B cell (primary cell): ENCODE results near the gene PCDH9. TPM values are rescaled to one million over a fixed set of nuclear protein-coding genes. Genes with fewer than 3 reads are reported as not detected.

Experiments used
- ATAC-seq: fragments of 200-7000 bp; cut with Tn5 transposase; one replicate; pipeline ENCODE4 v1.10.0; 2021; ENCODE audit warnings: low read depth, mild to moderate bottlenecking, moderate number of reproducible peaks, moderate library complexity
- CTCF ChIA-PET: fragments of 350-600 bp; sonication (Branson Sonifier 250); formaldehyde crosslinking; loops from one replicate; lab custom pipeline; 2021; ENCODE audit warnings: antibody characterized with exemption, inconsistent platforms; lab: Charles Lee
- POLR2A ChIA-PET: fragments of 350-600 bp; sonication (Branson Sonifier 250); formaldehyde crosslinking; loops from one replicate; lab custom pipeline; 2021; ENCODE audit warnings: antibody characterized with exemption; lab: Charles Lee
- DNase-seq: peaks from one replicate; pipeline ENCODE4 v3.0.0; 2013
- H2AFZ ChIP-seq: 2 replicates; pipeline ENCODE4 v1.6.1; 2012; ENCODE audit warnings: mild to moderate bottlenecking, low read depth, low read length; ENCODE audit not compliant: insufficient read depth, poor library complexity, severe bottlenecking
- H3K27ac ChIP-seq, 2 donors: 1 replicate in 1 of 2; 2 replicates in 1 of 2; pipeline ENCODE4 v1.5.1; 2012 to 2013; ENCODE audit warnings: low read length in 2 of 2, mild to moderate bottlenecking in 2 of 2, moderate library complexity in 1 of 2
- H3K27me3 ChIP-seq, 4 experiments: fragments of 200-600 bp in 1 of 4; sonication (generic) in 1 of 4; replicated peaks in 1 of 4; 1 replicate in 2 of 4; 2 replicates in 2 of 4; pipeline versions ENCODE4 v1.6.1 to v1.7.0; 2013 to 2016; ENCODE audit warnings: low read length in 3 of 4, mild to moderate bottlenecking in 2 of 4, mixed read lengths in 1 of 4, moderate library complexity in 1 of 4; ENCODE audit not compliant: insufficient read depth in 4 of 4, control insufficient read depth in 3 of 4; ENCODE audit errors: control extremely low read depth in 1 of 4
- H3K36me3 ChIP-seq, 2 experiments: replicated peaks in 1 of 2; 1 replicate in 1 of 2; 2 replicates in 1 of 2; pipeline versions ENCODE4 v1.6.1 to v1.7.1; 2013; ENCODE audit warnings: low read length in 1 of 2; ENCODE audit not compliant: insufficient read depth in 2 of 2, control insufficient read depth in 1 of 2; ENCODE audit errors: control extremely low read depth in 1 of 2, extremely low read depth in 1 of 2
- H3K4me1 ChIP-seq, 2 donors: fragments of 200-600 bp in 1 of 2; sonication (generic) in 1 of 2; 1 replicate in 1 of 2; 2 replicates in 1 of 2; pipeline versions ENCODE4 v1.5.1 to v1.6.1; 2013 to 2017; ENCODE audit warnings: low read length in 2 of 2; ENCODE audit not compliant: control insufficient read depth in 2 of 2, insufficient read depth in 2 of 2
- H3K4me2 ChIP-seq: replicated peaks from 2 replicates; pipeline ENCODE3; 2012; ENCODE audit warnings: mild to moderate bottlenecking, low read depth, low read length; ENCODE audit not compliant: poor library complexity, severe bottlenecking
- H3K4me3 ChIP-seq, 5 experiments: fragments of 200-600 bp in 1 of 5; sonication (generic) in 1 of 5; 1 replicate in 3 of 5; 2 replicates in 2 of 5; pipeline versions ENCODE4 v1.5.1 to v1.7.0; 2011 to 2016; ENCODE audit warnings: low read length in 4 of 5, mild to moderate bottlenecking in 4 of 5, low read depth in 2 of 5, control low read depth in 1 of 5, moderate library complexity in 1 of 5; ENCODE audit not compliant: insufficient read depth in 1 of 5; ENCODE audit errors: control extremely low read depth in 1 of 5, extremely low read depth in 1 of 5
- H3K79me2 ChIP-seq: fragments of 200-600 bp; sonication (generic); one replicate; pipeline ENCODE4 v1.6.0; 2016; ENCODE audit warnings: low read length; ENCODE audit not compliant: control insufficient read depth, insufficient read depth
- H3K9ac ChIP-seq: fragments of 200-600 bp; sonication (generic); 2 replicates; pipeline ENCODE4 v1.6.1; 2017; ENCODE audit warnings: mild to moderate bottlenecking, low read length, moderate library complexity
- H3K9me3 ChIP-seq, 3 donors: one replicate each; pipeline versions ENCODE4 v1.6.1 to v1.7.1; 2013; ENCODE audit warnings: low read length in 2 of 3; ENCODE audit not compliant: control insufficient read depth in 2 of 3, insufficient read depth in 1 of 3; ENCODE audit errors: control extremely low read depth in 1 of 3
- H4K20me1 ChIP-seq: 2 replicates; pipeline ENCODE4 v1.6.0; 2012; ENCODE audit warnings: mild to moderate bottlenecking, low read length; ENCODE audit not compliant: insufficient read depth, control insufficient read depth, poor library complexity, severe bottlenecking
- H3K27ac Mint-ChIP-seq: one replicate; pipeline ENCODE4 v1.8.0; 2021; ENCODE audit warnings: mixed read lengths
- H3K27me3 Mint-ChIP-seq: one replicate; pipeline ENCODE4 v1.8.0; 2021; ENCODE audit warnings: mixed read lengths
- H3K4me1 Mint-ChIP-seq: one replicate; pipeline ENCODE4 v1.8.0; 2021; ENCODE audit warnings: mixed read lengths
- H3K4me3 Mint-ChIP-seq: one replicate; pipeline ENCODE4 v1.8.0; 2021; ENCODE audit warnings: mixed read lengths
- H3K9me3 Mint-ChIP-seq: one replicate; pipeline ENCODE4 v1.8.0; 2022; ENCODE audit warnings: mixed read lengths; ENCODE audit not compliant: insufficient read depth
- CTCF ChIP-seq: fragments of 200-600 bp; IDR thresholded peaks from one replicate; pipeline ENCODE4 v1.8.0; 2022; ENCODE audit warnings: antibody characterized with exemption, mild to moderate bottlenecking
- EZH2 ChIP-seq: IDR thresholded peaks from 2 replicates; pipeline ENCODE4 v1.6.1; 2012; ENCODE audit warnings: borderline replicate concordance, low read depth, mild to moderate bottlenecking, moderate library complexity, low read length; ENCODE audit not compliant: insufficient read depth, poor library complexity, severe bottlenecking
- WGBS: methylation state at CpG from one replicate; pipeline ENCODE4 v1.1.5; 2013; ENCODE audit warnings: missing lambda C conversion rate; ENCODE audit not compliant: insufficient coverage; 5-methylcytosine and 5-hydroxymethylcytosine counted together
- intact Hi-C: fragments of 100-400 bp; cut with micrococcal nuclease; formaldehyde crosslinking; loops from one replicate; pipeline ENCODE4 v1.10.0; 2022
- polyA plus RNA-seq: library from polyadenylated mRNA; depleted of rRNA; stranded (reverse); fragments of >200 nt; gene quantifications from 2 replicates; pipeline ENCODE4 v1.2.3, GENCODE V29; 2012
- total RNA-seq, 2 donors: library from RNA; stranded (reverse); fragments of 120-200 nt in 1 of 2; gene quantifications; 1 replicate in 1 of 2; 2 replicates in 1 of 2; pipeline versions ENCODE4 v1.2.3 to v1.2.4, GENCODE V29; 2013 to 2022

The PCDH9 gene
- total and polyA plus RNA-seq, 2 donors (not counting 1 experiment from before 2014, with no cell fraction given), result 13.1 to 21.8 TPM

DNA sequence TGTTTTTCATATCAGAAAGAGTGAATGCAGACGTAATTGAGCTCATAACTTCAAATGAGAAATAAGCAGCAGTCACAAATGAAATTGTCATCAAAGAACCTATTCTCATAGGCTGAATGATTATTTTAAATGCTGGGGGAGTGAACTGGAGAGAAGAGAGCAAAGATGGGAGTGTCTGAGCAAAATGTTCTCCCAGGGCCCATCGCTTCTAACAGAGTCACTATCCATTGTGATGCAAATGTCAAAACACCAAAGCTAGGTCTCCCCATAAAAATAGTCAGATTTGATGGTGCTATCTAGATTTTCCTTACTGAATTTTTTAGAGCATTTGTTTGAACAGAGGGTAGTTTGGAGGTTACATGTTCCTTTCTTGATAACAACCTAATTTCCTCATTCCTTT, 278.7 kb downstream of the PCDH9 start:
- no peaks in the 10 kb centered on the region for H3K9me3 Mint-ChIP-seq
- H3K27me3 Mint-ChIP-seq, result no peaks in the 10 kb centered on the region
- ATAC-seq, result no peak
- peaks cover 2% of the 10 kb centered on the region for H3K4me1 Mint-ChIP-seq
- no peak for DNase-seq
- Histone ChIP-seq H3K79me2 (no peaks in the 10 kb centered on the region), H3K27me3 (no peaks in the 10 kb centered on the region), H3K4me1 (peaks cover 0 to 7% of the 10 kb centered on the region in 2 donors), H3K9ac (no peak overlapping the region), H3K4me3 (no peak overlapping the region), H3K4me2 (no peak overlapping the region), H3K27ac (no peak overlapping the region), H3K36me3 (no peaks in the 10 kb centered on the region), H4K20me1 (no peaks in the 10 kb centered on the region), H3K9me3 (peaks cover 0 to 1% (median 0%) of the 10 kb centered on the region in 3 donors), H2AFZ (no peak overlapping the region)
- POLR2A ChIA-PET, result no interaction called here
- WGBS, result no CpG with 5 or more reads among the region's 2 CpGs
- no peak for TF ChIP-seq EZH2
- intact Hi-C loops, result loop anchor here (2.0 kb wide), 1 partner anchor 15 kb away; no protein-coding TSS in a partner anchor
- H3K27ac Mint-ChIP-seq, result no peak overlapping the region
- no peak overlapping the region for H3K4me3 Mint-ChIP-seq
- CTCF ChIA-PET, result no interaction called here

DNA sequence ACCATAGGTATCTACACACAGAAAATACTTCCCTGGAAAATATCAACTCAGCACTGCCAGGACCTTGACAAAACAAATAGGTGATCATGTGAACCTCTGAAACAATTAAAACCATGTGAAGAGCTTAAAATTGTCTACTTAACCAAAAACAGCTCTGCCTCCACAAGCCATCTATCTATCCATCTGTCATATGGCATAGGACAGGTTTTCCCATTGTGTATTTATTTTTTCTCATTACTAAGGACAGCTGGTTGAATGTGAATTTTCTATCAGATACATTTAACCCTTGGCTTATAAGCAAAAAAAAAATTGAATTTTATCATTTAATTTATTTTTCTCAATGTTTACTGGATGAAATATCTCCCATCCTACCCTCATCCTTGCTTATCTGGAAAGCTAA, 279.5 kb downstream of the PCDH9 start:
- Histone ChIP-seq H3K4me1 (peaks cover 0 to 7% of the 10 kb centered on the region in 2 donors), H3K4me3 (no peak overlapping the region), H2AFZ (no peak overlapping the region), H3K9me3 (peaks cover 0 to 1% (median 0%) of the 10 kb centered on the region in 3 donors), H3K9ac (no peak overlapping the region), H3K27me3 (no peaks in the 10 kb centered on the region), H3K27ac (no peak overlapping the region), H3K4me2 (no peak overlapping the region), H4K20me1 (no peaks in the 10 kb centered on the region), H3K79me2 (no peaks in the 10 kb centered on the region), H3K36me3 (no peaks in the 10 kb centered on the region)
- ATAC-seq (no peak), DNase-seq (no peak)
- intact Hi-C loops, result loop anchor here (2.0 kb wide), 1 partner anchor 14 kb away; no protein-coding TSS in a partner anchor
- CTCF ChIA-PET, result no interaction called here
- Mint-ChIP-seq H3K27ac (no peak overlapping the region), H3K4me1 (peaks cover 2% of the 10 kb centered on the region), H3K4me3 (no peak overlapping the region), H3K27me3 (no peaks in the 10 kb centered on the region), H3K9me3 (no peaks in the 10 kb centered on the region)
- POLR2A ChIA-PET, result no interaction called here
- TF ChIP-seq CTCF, result no peak
- TF ChIP-seq EZH2, result no peak
